ENCODE measurements around the gene NFYC.

The NFYC gene

DNA sequence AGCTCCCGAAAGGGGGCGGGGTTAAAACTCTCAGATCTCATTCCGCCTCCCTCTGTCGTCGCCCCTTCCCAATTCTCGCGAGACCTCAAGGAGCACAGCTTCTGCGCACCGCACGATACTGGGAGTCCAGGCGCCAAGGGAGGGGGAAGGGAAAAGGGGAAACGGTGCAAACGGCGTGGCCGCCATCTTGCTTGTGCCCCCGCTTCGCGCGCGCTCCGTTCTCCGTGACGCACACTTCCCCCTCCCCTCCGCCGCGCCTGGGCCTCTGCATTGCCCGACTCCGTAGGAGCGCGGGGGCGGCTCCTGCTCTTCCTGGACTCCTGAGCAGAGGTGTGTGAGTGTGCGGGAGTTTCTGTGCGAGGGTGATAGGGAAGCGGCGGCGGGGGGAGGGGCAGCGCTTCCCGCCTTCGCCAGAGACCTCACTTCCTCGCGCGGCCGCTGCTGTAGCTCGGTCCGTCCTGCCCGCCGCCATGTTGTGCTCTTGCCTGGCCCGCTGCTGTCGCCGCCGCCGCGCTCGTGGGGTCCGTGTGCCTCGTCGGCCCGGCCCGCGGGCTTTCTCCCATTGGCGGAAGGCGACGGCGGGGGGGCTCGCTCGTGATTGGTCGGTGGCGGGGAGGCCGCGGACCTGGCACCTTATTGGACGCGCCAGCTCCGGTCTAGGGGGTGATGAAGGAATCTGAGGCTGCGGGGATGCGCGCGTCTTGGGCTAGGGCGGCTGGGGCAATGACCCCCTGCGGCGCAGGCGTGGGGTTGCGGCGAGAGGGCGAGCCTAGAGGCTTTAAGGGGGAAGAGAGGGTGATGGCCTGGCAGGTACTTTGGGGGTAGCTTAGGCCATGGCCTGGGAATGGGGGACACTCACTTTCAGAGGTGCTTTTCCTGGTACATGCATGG is at the start of gene NFYC:
Gene NFYC (plus strand): TSS at position 167 of the 891 bp plus-strand sequence. CDS start 47,140 bp downstream, outside the sequence.
- peak; percentile 81 to 96 (median 88) for DNase-seq (ENCODE audit: low read depth in 4 of 4, low spot score in 1 of 4)

DNA sequence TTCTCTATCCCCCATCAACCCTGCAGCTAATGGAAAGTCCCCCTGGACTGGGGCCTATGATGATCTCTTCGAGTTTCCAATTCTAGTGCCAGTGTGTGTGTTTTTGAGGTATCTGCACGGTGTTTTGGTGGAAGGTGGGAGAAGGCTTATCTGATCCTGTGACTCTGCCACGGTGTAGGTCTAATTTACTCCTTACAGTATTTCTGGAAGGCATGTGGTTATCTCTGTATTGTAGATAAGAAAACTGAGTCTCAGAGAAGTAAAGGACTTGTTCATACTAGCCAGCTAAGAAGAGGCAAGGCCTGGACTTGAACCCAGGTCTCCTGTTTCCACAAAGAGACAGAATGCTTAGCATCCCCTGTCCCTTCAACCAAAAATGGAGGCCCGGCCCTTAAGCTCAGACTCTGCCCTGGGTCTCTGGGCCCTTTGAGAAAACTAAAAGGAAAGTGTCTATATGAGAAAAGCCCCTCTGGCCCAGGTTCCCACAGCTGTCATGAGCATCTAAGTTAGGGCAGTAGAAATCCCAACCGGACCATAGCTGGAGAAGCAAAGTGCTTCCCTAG is 46.3 kb upstream of the NFYC start:
- no peak for DNase-seq (ENCODE audit: low read depth in 4 of 4, low spot score in 1 of 4)

DNA sequence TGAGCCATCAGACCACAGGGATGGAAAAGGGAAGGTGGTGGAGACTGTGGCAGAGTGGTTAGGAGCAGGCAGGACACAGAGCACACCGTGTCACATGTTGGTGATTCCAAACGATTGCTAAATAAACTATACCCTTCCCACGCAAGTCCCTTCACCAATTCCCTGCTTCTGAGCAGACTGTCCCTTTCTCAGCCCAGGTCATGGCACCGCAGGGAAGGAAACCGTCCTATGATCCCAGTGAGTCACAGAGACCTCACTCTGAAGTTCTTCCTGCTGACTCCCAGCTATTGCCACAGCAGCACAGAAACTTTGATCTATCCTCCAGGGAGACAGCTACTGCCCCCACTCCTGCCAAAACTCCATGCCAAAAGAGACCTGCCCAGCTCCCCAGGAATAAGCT is 45.2 kb upstream of the NFYC start:
- no peak for DNase-seq (ENCODE audit: low read depth in 4 of 4, low spot score in 1 of 4)

DNA sequence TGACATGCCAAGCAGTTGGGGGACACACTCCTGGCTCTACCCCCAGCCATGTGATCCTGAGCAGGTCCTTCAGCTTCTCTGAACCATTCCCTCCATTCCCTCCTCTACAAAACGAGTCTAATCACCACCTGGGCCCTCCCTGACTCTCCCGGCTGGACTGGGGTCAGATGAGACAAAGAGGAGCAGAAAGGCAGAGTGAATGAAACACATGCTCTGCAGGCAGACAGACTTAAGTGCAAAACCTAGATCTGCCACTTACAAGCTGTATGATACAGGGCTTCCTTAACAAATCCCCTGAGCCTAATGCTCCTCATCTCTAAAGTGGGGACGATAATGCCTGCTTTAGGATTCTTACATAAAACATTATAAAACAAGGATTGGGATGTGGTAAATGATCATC is 43.3 kb upstream of the NFYC start:
- DNase-seq (ENCODE audit: low read depth in 4 of 4, low spot score in 1 of 4): no peak

DNA sequence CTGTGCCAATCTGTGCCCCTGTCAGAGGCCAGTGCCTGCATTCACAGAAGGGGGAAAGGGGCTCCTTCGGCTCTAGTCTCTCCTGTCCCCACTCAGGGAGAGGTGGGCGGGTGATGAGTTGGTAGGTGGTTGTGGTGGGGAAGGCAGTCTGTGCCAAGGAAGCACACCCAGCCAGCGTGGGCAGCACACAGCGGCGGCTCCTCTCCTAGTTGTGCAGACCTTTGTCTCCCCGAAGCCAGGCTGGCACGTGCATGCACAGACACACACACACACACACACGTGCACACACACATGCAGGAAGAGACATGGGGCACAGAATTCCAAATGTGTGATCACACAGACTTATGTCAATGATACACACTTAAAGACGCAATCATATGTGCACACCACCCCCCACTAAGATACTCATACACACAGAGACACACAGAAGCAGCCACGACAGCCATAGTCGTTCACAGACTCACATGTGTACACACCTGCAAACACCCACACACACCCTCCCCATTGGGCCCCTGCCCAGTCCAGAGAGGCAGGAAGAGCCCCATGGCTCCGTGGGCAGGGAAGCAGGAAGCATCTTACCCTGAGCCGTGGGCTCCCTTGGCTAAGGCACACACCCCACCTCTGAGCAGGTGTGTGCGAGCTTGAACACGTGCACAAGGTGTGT is 42.4 kb upstream of the NFYC start:
- DNase-seq (ENCODE audit: low read depth in 4 of 4, low spot score in 1 of 4): no peak

DNA sequence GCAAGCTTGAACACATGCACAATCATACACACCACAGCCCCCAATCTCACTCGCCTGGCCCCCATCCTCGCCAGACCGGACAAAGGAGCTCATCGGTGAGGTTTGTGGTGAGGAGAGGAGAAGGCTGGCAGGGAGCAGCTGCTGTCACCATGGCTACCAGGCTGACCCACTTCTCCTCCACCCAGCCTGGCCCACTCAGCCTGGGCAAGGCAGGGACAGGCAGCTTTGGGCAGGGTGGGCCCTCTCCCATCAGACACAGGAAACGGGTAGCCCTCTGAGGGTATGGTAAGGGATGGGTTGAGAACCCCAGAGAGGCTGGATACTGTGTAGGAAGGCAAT is 41.9 kb upstream of the NFYC start:
- DNase-seq (ENCODE audit: low read depth in 4 of 4, low spot score in 1 of 4): no peak

DNA sequence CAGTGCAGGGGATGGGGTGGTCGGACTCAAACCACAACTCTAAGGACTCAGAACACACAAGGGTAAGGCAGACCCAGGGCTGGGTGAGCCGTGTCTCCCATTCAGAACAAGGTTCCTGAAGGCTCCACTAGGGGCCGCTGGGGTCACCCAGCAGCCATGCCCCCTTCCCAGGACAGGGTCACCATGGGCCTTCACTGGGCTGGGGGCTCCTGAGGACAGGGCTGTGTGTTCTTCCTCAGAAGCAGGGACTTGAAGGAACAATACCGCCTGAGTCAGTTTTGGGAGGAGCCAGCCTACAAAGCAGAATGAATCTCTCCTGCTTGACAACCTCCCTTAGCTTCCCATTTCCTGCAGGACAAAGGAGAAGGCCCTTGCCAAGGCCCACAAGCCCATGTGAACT is 41.4 kb upstream of the NFYC start:
- DNase-seq (ENCODE audit: low read depth in 4 of 4, low spot score in 1 of 4): no peak

DNA sequence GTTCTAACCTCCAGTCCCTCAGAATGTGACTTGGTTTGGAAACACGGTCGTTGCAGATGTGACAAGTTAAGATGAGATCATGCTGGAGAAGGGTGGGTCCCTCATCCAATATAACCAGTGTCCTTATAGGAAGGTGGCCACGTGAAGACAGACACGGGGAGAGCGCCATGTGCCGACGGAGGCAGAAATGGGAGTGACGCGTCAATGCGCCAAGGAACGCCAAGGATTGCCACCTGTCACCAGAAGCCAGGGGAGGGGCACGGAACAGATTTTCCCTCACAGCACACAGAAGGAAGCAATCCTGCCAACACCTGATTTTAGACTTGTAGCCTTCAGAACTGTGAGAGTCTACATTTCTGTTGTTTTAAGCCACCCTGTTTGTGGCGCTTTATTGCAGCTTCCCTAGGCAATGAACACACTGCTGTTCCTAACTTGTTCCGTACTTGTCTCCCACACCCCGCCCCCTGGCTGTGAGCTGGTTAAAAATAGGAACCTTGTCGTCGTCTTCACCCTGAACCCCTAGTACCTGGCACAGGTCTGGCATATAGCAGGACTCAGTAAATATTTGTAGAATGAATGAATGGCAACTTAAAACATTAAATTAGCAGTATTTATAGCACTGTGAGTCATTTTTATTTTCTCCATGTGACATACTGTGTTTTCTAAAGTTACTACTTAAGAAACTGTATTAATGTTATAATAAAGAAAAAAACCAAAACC is 40.2 kb upstream of the NFYC start:
- DNase-seq (ENCODE audit: low read depth in 4 of 4, low spot score in 1 of 4): no peak

DNA sequence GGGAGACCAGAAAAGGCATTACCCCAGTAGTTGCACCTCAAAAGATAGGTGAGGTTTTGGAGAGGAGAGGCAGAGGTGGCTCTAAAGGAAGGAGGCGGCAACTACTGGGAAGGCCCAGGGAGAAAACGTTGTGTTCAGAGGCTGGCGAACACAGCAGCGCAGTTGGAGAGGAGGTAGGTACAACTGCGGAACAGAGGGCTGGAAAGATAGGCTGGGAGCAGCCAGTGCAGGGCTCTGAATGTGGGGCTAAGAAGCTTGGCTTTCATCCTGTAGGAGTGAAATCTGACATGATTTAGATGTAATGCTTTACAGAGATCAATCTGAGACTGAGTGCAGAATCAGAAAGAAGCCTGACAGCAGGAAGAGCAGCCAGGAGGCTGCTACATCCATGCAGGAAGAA is 39.0 kb upstream of the NFYC start:
- no peak for DNase-seq (ENCODE audit: low read depth in 4 of 4, low spot score in 1 of 4)

DNA sequence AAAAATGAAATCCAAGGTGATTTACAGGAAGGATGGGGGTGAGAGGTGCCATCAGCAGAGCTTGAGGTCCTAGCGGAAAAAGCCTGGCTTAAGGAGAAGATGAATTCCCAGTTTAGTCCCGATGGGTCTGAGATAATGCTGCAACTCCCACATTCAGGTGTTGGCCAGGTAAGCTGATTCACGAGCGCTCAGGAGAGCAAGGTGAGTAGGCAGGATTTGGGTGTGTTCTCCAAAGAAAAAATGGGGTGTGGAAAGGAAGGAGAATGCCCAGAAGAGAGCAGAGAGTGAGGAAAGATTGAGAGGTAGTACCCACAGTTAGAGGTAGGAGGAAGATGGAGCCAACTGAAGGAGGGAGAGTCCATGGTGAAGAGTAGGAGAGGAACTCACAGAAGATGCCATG is 38.5 kb upstream of the NFYC start:
- DNase-seq (ENCODE audit: low read depth in 4 of 4, low spot score in 1 of 4): no peak

DNA sequence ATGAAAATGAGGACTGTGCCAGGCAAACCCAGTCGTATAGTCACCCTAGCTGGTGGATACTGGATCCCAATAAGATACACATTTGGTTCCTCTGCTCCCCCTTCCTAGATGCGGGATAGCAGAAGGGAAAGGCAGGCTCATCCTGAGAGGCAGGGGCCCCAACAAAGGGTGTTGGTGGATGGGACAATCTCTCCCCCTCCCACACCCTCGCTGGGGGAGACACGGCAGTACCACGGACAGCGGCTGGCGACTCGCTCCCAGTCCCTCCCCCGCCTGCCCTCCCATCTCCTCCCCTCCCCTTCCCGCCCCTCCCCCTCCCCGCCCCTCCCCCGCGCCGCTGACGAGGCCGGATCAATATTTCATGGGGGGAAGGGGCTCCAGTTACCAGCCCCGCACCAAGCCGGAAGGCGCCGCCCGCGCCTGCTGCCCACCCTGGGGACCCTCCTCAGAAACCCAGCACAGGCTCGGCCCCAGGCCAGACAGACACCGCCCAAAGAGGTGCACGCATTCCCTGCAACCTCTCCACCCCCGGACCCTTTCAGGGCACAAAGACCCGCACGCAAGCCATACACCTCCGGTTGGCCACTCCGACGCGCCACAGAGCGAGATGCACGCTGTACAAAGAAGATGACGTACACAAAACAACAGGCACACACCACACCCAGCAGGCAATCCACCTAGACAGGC is 37.5 kb upstream of the NFYC start:
- no peak for DNase-seq (ENCODE audit: low read depth in 4 of 4, low spot score in 1 of 4)

DNA sequence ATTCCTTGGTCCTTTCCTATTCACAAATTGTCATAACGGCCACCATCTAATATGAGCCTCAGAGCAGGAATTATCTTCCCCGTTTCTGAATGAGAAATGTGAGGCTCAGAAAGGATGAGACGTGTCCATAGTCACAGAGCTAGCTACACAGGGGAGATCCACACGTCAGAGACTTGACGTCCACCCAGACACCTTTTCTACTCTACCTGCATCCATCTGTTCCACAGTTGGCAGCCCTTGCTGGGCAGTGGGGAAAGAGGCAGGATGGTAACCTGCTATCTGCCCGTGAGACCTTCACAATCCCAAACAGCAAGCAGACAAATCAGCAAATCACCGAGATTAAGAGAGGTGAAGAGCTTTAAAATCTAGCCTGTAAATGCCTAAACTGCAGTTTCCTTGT is 34.5 kb upstream of the NFYC start:
- DNase-seq (ENCODE audit: low read depth in 4 of 4, low spot score in 1 of 4): no peak

DNA sequence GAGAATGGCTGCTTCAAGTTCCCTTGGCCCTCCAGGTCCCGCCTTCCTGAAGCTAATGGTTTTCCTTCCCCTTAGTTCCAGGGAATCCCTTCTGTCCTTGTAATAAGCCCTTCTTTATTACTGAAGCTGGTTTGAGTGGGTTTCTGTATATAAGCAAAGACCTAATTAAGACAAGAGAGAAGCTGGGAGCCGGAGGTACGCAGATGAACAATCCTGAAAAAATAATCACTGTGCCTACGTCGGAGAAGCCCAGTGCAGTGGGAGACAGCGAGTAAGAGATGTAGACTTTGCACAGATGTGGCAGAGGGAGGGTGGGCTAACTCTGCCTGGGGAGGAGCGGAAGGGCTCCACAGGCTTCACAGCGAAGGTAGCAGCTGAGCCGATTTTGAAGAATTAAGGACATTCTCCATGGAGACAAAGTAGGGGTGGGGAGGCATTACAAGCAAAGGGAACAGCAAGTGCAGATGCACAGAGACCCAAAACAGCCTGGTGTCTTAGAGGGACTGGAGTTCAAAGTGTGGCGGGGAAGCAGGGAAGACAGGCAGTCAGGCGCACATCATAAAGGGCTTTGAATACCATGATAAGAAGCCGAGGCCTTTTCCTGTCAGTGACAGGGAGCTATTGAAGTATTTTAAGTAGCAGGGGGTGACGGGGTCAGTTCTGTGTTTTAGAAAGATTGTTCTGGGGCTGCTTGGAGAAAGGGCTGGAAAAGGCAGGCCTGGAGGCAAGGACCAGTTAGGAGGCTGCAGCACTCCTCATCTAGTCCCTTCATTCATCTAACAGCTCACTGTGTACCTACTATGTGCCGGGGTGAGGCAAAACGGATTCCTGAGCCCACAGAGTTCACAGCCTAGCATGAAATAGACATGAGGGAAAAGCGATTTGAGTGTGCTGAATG is 32.5 kb upstream of the NFYC start:
- DNase-seq (ENCODE audit: low read depth in 4 of 4, low spot score in 1 of 4): no peak

DNA sequence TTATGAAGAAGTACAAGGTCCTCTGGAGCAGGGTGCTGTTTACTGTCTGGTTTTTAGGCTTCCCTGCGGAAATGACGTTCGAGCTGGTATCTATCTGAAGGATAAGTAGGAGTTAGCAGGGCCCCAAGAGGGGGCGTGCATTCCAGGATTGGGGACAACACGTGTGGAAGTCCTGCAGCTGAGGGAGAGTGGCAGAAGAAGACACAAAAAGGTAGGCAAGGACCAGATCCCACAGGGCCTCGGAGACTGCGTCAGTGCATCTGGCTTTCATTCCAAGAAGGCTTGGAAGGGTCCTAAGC is 31.9 kb upstream of the NFYC start:
- no peak for DNase-seq (ENCODE audit: low read depth in 4 of 4, low spot score in 1 of 4)

DNA sequence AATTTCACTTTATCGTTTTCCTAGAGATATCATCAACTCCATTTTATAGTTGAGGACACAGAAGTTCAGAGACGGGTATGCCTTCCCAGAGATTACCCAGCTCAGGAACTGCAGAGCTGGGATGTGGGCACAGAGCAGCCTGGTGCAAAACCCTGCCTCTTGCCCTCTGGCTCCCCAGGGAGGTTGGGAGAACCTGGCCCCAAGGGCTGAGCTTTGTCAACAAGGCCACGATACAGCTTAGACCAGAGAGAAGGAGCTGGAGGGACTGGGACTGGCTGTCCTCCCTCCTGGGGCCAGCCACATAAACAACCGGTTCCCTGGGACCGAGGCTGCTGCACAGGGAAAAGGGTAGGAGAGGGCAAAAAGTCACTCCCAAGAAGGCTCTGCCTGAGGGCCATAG is 29.8 kb upstream of the NFYC start:
- no peak for DNase-seq (ENCODE audit: low read depth in 4 of 4, low spot score in 1 of 4)

DNA sequence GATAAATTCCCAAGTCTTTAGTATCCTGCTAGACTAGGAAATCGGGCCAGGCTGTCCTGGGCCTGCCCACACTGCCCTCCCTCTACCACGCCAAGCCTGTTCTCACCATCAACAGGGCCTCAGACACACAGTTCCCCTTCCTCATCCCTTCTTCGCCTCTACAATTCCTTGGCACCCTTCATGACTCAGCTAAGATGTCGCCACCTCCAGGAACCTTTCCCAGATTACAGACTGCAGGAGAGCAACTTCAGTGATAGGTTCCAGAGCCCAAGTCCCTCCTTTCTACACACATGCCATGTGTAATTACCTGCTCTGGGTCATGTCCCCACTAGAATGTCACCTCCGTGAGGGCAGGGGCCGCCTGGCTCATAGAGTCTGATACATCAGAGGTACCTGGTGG is 29.4 kb upstream of the NFYC start:
- no peak for DNase-seq (ENCODE audit: low read depth in 4 of 4, low spot score in 1 of 4)

DNA sequence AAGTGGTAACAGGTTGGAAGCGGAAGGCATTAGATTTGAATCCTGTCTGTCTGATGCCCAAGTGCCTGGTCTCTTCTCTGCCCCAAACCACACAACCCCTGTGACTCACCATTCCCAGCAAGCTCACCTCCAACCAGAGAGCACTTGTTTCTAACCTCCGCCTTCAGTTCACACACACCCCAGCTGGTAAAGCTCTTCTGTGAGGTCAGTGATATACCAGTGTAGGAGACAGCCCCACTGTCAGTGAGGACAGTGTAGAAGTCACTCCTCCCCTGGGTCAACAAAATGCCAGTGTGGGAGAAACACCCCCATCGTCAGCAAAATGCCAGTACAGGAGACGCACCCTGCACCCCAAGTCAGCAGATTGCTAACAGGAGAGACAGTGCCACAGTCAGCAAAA is 28.6 kb upstream of the NFYC start:
- DNase-seq (ENCODE audit: low read depth in 4 of 4, low spot score in 1 of 4): no peak

DNA sequence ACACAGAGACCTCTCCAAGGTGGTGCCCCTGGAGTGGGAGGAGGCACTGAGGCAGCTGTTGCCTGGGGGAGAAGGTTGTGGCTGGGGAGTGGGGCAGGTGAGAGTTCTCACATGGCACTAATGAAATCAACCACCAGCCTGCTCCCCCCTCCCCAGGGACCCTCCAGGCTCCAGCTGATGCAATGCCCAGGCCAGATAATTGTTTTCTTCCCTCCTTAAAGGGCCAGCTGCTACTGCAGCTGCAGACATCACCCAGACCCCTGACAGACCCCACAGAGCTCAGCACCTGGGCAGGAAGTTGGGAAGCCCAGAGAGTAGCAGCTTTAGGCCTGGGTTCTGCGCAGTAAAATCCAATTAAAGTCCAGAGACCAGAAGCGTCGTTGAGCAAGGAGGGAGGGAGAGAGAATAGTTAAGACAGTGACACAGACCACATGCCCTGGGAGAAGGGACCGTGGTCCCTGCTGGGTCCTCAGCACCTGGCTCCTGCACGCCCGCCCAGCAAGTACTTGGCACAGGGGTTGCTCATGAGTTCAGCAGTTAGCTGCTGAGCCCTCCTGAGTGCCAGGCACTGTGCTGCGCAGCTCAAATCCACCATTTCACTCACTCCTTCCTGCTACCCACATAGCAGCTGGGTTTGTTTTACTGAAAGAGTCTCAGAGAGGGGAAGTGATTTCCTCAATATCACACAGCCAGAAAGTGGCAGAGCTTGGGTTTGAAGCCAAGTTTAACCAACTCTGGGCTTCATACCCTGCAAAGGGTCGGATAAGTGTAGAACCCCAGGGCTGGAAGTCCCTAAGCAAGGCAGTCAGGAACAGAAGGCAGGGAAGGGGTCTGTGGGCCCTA is 28.0 kb upstream of the NFYC start:
- DNase-seq (ENCODE audit: low read depth in 4 of 4, low spot score in 1 of 4): no peak

DNA sequence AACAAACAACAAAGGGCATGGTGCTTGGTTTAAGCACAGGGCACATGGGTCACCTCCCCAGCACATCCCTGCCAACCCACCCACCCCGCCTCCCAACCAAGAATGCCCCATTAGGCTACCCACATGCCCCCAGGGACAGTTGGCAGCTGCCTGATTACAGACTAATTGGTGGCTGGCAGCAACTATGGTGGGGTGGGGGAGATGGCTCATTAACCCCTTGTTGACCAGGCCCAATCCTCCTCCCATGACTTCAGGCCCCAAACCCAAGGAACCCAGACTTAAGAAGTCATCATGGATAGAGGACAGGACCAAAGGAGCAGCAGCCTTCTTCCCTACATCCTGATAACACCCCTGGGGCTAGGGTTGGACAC is 27.4 kb upstream of the NFYC start:
- DNase-seq (ENCODE audit: low read depth in 4 of 4, low spot score in 1 of 4): no peak

DNA sequence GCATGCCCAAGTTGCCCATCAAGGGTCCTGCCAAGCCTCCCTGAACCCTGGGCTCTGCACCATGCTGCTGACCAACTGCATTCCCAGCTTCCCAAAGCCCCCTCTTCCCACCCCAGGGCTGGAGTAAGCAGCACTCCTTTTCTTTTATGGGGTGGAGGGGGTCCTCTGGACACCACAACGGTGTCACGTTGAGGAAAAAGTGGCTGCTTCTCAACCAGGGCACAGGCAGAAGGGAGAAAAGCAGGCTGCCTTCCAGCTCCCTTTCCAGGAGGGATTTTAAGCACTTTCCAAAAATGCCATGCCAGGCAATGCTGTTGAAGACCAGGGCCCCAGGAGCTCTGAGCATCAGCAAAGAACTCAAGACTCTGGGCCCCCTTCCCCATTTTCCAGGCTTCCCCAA is 26.7 kb upstream of the NFYC start:
- no peak for DNase-seq (ENCODE audit: low read depth in 4 of 4, low spot score in 1 of 4)

Measured in stimulated activated CD4-positive, alpha-beta T cell treated with anti-CD3 and anti-CD28 coated beads, Interleukin-1b, Interleukin-23, amount 100 ng/mL, for 24 hours (primary cell).